GM18858 (cell line): ENCODE results near the gene CCDC34.

ENCODE experiments used
- ATAC-seq: cut with Tn5 transposase; IDR thresholded peaks from one replicate; pipeline ENCODE4 v1.9.1; 2021; ENCODE audit not compliant: unreplicated experiment

The CCDC34 gene

DNA sequence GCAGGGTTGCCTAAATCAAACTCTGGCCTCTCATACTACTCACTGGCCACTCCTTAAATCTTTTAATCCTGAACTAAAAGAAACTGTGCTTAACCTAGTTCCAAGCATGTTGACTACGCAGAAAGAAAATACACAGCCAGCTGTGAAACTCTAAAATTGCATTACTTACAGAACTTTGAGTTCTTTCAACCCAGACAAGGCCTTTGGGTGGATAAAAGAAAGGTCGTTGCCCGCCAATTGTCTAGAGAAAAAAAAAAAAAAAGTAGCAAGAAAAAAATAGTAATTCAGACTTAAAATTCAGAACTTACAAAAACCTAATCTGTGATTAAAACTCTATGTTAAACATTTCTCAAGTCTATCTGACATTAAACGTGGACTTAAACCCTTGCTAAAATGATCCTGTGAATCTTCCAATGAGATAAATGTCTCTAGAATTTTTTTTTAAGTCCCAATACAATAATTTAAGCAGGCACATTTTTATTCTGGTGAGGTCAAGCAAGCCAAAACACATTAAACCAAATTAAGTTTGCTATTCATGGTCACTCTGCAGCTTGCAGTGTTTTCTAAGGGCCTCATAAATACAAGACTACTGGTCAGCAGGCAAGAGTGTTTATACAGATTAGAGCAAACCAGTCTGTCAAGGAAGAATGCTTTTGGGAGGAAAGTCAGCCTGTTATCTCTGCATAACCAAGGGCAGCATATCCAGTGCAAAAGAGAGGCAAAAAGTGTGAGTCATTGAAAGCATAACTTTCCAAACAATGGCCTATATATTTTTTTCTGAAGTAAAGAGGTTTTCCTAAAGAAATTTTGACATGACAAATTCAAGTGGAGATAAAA lies 29.5 kb upstream of the CCDC34 start:
- no peak for ATAC-seq

DNA sequence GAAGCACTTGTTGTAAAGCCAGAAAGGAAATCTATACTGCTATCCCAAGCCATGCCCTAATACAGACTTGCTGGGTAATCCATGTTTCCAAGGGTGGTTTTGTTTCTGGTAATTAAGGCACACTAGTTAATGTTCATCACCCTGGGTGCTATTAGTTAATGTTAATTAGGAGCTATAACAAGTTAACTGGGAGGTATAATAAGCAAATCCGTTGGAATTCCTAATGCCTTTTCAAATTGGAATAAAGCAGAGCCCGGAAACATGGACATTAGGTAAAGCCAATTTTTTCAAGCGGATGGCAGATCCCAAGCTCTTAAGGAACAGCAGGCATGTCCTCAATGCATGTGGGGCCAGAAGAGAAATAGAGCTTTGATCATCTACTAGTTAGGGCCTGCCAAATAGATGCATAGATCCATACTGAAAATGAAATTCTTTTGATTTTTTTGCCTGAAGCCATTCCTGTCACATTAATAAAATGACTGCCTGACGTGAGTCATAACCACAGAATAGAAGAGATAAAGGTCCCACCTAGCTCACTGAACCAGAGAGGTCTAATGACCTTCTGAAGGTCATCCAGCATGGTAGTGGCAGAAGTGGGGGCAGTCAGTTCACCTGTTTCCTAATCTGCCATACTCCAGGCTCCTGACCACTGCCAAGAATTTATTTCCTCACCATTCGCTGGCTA lies 28.5 kb upstream of the CCDC34 start:
- ATAC-seq: no peak

DNA sequence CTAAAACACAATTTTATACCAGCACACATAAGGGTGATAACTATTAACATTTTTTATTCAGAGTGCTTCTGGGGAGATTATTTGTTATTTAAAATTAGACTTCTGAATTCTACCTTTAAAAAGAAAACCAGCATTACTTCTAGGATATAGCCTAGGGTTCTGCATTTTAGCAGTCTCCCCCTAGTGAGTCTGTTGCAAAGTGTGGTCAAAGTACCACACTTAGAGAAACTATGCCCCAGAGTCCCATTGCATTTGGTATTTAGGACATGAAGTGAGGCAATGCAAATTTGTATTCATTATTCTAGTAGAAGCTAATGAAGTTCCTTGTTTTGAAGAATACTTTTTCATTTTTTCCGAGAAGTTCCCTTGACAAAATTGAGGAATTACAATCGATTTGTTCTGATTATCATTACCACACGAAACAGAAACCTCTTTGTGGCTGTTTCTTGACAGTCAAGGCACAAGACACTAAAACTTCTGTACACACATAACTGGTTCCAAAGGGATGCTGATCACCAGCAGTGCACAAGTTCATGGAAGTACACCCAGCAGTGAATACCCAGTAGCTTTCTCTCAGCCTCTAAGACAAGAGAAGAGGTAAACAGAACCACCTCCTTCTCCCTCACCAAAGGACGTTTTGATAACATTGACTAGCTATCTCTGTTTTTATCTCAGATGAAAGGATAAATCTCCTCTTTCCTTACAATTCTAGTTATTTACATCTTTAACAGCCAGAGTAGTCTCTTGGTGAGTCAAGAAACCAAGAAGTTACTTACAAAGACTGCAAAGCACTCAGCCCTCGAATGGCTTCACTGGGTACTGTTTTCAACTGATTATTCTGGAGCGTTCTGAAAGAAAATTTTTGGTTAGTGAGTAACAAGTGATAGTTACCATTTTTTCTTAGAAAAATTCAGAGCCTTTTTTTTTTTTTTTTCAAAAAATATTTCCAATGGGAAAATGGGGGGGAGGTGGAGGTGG lies 27.6 kb upstream of the CCDC34 start:
- no peak for ATAC-seq

DNA sequence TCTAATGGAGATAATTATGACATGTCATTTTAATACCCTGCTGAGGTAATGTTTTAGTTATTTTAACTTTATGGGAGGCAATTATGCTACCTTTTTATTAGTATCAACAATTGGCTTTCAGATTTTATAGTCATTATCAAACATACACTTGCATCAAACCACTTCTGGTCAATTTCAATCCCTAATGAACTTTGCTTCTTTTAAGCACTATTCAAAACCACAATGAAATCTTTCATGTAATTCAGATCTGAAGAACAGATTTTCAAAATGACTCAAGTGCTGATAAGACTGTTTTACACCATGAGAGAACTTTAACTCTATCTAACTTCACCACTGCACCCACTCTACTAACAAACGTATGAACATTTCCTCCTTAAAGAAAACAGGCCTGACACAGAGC lies 25.9 kb upstream of the CCDC34 start:
- no peak for ATAC-seq

DNA sequence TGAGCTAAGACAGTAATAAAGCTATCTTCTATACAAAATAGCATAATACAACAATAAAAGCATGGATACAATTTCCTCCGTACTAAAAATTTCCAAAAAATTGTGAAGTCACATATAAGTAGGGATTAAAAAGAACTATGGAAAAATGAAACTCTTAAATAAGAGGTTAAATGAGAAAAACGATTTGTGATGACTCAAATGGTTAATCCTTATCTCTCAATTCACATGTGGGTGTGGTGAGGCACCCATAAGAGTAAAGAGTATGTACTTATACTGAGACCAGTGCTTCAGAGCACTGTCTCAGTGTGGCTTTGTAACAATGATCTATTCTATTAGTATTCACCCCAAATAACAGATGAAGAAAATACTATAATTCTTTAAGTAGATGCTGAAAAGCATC lies 25.0 kb upstream of the CCDC34 start:
- ATAC-seq: no peak

DNA sequence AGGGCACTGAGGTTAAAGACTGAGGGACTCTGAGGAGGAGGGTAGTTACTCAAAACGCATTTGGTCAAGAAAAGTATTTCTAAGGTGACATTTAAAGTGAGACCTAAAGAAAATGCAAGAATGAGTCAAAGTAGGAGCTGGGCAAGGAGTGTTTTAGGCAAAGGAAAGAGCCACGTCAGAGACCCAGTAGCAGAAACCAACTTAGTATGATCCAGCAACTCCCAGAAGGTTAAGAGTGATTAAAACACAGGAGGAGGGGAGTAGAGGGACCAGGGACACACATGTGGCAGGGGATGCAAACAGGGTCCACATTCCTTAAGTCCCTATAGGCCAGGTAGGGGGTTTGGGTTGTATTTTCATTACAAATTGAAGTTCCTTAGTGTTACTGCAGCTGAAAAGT lies 24.3 kb upstream of the CCDC34 start:
- ATAC-seq: no peak

DNA sequence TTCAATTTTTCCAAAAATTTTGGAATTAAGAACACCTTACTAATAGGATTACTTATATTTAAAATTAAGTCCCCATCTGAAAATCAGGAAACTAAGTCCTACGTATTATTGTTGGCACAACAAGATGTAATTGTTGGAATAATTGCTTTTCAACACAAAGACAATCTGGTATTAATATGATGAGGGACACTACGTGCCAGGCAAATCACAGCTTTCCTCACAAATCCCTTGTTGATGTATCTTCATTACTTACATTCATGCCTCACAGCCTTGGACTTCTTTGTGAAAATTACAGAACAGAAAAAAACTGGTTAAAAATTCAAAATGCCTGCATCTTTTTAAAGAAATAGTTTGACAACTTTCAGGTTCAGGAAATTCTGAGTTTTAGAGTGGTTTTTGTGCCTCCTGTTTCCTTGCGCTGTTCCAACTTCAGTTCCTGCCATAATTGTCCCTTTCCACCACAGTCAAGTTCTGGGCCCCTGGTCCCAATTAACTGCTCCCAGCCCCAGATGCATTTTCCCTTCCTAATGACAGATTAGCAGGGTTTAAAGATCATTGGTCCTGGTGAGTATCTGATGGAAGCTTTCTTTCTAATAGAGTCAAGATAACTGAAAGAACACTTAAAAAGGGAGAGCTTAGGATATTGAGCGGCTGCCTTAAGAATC lies 23.3 kb upstream of the CCDC34 start:
- no peak for ATAC-seq

DNA sequence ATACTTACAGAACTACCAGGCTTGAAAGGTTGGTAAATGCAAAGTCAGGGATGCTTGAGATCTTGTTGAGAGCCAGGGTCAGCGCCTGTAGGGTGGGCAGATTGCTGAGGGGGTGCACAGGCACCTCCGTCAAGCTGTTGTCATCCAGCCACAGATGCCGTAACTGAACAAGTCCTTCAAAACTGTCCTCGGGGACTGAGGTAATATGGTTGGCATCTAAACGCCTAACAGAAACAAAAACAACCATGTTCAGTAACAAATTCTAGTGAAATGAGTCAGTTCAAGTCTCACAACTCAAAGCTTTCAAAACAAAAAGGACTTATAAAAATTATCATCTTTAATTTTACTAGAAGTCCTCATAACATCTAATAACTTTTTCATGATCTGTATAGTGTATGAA lies 22.2 kb upstream of the CCDC34 start:
- ATAC-seq: no peak

DNA sequence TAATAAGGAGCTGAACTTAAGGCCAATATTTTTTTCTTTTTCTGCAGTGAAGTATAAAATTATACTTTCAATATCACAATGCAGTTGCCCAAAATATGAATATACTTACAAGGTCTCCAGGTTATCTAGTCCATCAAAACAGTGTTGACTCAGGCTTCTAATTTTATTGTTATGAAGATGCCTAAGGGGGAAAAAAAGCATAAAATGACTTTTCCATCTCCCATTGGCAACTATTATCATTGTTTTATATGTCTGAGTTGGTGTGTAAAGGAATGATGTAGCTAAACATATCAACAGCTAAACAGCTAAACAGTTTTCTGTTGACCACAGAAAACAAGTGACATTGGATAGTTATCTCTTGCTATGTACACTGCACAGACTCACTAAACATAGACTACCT lies 21.2 kb upstream of the CCDC34 start:
- no peak for ATAC-seq

DNA sequence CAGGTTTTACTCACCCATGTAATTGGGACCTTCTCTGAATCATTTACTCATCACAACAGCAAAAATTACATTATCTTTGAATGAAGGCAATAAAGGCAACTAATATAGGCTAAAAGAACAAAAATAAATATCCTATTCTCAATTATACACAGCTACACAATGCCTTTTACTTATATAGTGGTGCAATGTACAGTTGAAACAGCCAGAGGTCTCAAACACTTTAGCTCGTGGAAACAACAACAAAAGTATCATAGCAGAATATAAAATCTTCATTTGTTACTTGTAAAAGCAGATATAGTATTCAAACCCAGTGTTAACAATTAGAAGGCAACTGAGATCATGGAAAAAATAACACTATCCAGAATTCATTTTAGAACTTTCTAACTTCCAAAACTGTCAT lies 20.6 kb upstream of the CCDC34 start:
- ATAC-seq: no peak

DNA sequence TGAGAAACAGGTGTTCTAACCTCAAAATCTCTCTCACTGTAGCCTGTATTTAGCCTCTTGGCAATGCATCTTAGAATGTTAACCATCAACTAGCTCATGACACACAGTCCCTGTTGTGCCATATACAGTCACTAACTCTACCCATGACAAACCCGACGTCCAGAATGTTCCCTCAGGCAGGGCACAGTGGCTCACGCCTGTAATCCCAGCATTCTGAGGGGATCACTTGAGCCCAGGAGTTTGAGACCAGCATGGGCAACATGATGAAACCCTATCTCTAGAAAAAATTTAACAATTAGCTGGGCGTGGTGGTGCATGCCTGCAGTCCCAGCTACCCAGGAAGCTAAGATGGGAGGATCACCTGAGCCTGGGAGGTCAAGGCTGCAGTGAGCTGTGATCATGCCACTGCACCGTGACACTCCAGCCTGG lies 18.2 kb upstream of the CCDC34 start:
- ATAC-seq: no peak

DNA sequence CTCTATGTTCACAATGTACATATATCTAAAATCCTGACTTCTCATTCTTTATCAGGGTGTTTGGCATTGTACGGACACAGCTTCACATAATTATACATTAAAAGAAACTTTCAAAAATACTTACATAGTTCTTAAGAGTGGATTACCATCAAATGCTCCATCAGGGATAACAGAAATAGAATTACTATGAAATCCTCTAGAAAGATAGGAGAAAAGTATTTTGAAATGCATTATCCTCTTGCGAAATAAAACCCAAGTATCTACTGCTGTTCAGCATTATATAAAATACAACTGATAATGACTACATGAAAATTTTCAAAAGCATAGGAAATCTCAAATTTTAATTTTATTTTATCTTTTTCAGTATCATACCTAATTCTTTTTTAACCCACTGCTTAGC lies 17.8 kb upstream of the CCDC34 start:
- ATAC-seq: no peak

DNA sequence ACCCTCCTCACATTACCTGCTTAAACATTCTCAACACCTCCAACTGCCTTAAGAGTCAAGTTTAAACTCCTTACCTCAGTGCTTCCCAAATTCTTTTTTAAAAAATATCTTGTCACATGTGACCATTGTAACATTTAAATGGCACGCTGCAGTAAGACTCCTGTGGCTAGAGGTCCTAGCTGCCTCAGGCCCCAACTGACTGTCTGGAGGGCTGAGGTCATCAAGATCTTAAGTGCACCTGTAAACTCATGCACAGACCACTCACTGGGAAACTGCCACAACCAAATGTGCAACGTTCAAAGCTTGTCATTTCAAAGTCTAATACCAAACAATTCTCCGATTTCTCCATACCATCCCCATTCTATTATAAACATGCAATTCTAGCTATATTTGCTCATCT lies 16.4 kb upstream of the CCDC34 start:
- ATAC-seq: no peak

DNA sequence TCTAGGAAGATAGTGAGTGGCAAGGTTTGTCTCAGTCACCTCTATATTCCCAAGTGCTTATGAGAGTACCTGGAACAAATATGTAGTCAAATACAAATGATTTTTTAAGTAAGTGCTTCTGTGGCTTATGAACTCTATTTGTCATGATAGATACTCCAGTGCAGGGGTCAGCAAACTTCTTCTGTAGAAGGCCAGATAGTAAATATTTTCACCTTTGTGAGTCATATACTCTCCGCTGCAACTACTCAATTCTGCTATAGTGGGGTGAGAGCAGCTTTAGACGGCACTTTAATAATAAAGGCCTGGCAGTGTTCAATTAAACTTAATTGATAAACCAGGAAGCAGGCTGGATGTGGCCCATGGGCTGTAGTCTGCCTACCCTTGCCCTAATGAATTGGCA lies 12.4 kb upstream of the CCDC34 start:
- no peak for ATAC-seq

DNA sequence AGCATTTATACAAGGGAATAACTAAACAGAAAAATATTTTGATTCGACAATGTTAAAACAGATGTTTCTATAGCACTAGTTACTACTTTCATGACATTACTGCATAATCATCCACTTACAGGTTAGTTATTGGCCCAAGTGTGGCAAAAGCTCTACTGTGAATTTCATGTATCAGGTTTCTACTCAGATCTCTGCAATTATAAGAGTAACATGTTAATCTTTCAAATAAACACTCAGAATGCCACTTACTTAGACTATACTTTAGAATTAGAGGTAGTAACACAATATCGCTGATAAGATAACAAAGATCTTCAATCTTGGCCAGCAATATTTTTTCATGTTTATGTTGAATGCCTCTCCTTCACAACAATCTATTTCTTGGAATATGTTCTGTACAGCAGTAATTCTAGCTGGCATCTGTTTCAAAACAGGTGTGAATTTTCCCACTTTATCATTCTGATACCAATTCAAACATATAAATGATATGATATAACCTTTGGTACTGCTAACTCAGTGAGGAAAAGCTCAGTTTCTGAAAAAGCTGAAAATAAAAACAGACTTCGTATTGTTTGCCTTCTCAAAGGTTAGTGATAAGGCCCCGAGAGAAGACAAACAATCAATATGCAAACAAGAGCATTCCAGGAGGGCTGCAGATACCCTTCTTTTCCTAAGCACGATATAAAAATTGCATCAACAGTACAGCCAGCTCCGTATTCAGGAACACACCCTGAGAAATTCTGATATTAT lies 11.0 kb upstream of the CCDC34 start:
- no peak for ATAC-seq

DNA sequence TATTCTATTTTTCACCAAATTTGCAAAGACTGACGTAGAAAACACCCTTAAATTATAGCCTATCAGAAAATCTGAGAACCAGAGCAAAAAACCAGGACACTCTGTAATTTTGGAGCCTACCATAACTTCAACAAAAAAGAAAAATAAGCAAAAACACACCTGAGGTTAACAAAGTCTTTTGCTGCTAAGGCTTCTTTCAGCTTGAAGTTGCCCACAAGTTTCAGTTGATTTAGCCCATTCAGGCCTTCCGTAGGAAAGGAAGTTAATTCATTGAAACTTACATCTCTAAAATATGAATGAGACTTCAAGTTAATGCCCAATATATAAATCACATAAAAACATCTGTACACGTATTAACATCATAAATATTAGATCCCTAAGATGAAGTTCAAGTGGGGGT lies 10.4 kb upstream of the CCDC34 start:
- ATAC-seq: no peak

DNA sequence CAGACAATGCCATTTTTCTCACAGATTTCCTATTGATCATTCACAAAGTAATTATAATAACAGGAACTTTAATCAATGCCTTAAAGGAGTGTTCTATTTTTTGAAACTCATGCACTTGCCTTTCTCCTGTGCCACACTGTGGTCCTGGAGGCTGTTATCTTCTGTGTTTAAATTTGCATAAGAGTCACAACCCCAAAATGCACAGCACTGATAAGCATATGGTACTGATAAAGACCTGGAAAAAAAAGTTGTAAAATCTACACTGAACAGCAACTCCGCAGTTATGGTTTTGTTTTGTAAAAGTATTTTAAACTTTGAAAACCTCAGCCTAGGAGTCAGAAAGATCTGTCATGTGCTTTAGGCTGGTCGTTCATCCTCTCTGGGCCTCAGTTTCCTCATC lies 9.1 kb upstream of the CCDC34 start:
- ATAC-seq: no peak

DNA sequence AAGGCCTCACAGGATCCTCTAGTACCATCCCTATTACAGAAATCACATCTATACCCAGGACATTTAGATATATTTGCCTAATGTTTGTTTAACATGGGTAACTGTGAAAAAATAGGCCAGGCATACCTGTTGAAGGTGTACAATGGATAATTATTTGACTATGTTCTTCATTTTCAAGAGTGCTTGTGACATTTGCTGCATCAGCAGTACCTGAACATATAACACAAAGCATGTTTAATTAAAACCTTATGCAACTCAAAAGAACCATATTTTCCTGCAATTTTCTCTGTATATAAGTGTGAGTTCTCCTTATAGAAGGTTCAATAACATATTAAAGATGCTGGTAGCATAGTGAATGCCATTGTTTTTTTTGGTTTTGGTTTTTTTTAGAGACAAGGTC lies 8.5 kb upstream of the CCDC34 start:
- ATAC-seq: no peak

DNA sequence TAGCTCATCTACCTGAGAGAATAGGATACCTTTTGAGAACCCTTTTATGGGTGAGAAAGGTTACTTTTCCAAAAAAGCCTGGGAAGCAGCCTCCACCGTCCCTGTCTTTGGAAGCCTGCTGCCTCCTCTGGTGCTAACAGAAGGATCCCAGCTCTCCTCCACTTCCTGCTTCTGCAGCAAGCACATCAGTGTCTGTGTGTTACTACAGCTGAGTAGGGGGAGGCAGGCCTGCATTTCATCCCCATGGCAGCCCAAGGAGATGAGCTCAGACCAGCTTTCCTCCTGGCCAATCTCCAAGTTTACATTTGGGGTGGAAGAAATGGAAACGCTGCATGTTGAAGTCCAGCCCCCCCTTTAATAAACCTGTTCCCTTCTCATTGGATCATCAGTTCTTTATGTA lies 7.4 kb upstream of the CCDC34 start:
- no peak for ATAC-seq

DNA sequence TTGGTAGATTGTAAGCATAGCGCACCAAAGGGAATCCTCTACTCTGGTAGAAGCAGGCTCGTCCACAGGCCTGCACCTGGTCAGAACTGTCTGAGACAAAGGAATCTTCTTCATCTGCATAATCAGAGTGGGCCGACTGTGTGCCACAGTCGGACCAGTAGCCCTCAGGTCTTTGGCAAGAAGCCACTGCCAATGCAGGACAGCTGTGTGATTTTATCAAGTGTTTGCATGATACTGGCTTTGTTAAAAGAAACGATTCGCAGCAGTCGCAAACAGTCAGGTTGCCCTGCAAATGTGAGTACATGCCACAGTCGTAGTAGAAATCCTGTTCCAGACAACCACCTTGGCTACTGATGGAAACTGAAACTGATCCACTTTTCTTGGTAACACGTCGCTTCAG lies 4.9 kb upstream of the CCDC34 start:
- ATAC-seq: no peak
